HepG2 (cell line): ENCODE results near the gene HP1BP3. TPM values are rescaled to one million over a fixed set of nuclear protein-coding genes. Genes with fewer than 3 reads are reported as not detected.

Experiments used
- ARNT ChIP-seq: fragments of 450-650 bp; IDR thresholded peaks from 2 replicates; pipeline ENCODE4 v1.6.1; 2017
- ATAD3A ChIP-seq: sonication (generic); formaldehyde crosslinking; IDR thresholded peaks from 2 replicates; pipeline ENCODE4 v1.4.0; 2020; ENCODE audit warnings: missing genetic modification reagents
- CEBPB ChIP-seq: IDR thresholded peaks from 2 replicates; pipeline ENCODE4 v1.6.1; 2011; ENCODE audit warnings: low read depth, low read length, improper control_type of control experiment, borderline replicate concordance
- CHD2 ChIP-seq: IDR thresholded peaks from 2 replicates; pipeline ENCODE4 v1.6.1; 2011; ENCODE audit warnings: low read depth, low read length, improper control_type of control experiment
- EEA1 ChIP-seq: sonication (generic); formaldehyde crosslinking; IDR thresholded peaks from 2 replicates; pipeline ENCODE4 v1.5.1; 2020; ENCODE audit warnings: mild to moderate bottlenecking, missing genetic modification reagents, borderline replicate concordance
- HHEX ChIP-seq: IDR thresholded peaks from 2 replicates; pipeline ENCODE4 v1.6.1; 2016; ENCODE audit warnings: control low read depth
- HMG20B ChIP-seq: conservative IDR thresholded peaks from 2 replicates; pipeline ENCODE4 v1.6.1; 2016; ENCODE audit warnings: missing genetic modification reagents, missing compliant biosample characterization
- MEIS2 ChIP-seq: sonication (generic); formaldehyde crosslinking; IDR thresholded peaks from 2 replicates; pipeline ENCODE4 v1.9.0; 2021; ENCODE audit warnings: mild to moderate bottlenecking, missing genetic modification reagents
- NCOA5 ChIP-seq: sonication (generic); formaldehyde crosslinking; IDR thresholded peaks from 2 replicates; pipeline ENCODE4 v1.4.0; 2020; ENCODE audit warnings: missing genetic modification reagents
- NFYB ChIP-seq: sonication (generic); formaldehyde crosslinking; IDR thresholded peaks from 2 replicates; pipeline ENCODE4 v1.4.0; 2020; ENCODE audit warnings: missing genetic modification reagents
- PPARG ChIP-seq: conservative IDR thresholded peaks from 2 replicates; pipeline ENCODE4 v1.6.1; 2016; ENCODE audit warnings: missing biosample characterization, missing genetic modification reagents
- REL ChIP-seq: sonication (generic); formaldehyde crosslinking; conservative IDR thresholded peaks from 2 replicates; pipeline ENCODE4 v1.8.0; 2022; ENCODE audit warnings: mild to moderate bottlenecking, missing genetic modification reagents, moderate library complexity
- TAF1 ChIP-seq: sonication (generic); formaldehyde crosslinking; IDR thresholded peaks from 2 replicates; pipeline ENCODE4 v1.4.0; 2020; ENCODE audit warnings: missing genetic modification reagents
- ZNF180 ChIP-seq: sonication (generic); formaldehyde crosslinking; IDR thresholded peaks from 2 replicates; pipeline ENCODE4 v1.4.0; 2020; ENCODE audit warnings: low read depth, missing genetic modification reagents, borderline replicate concordance
- ZNF30 ChIP-seq: sonication (generic); formaldehyde crosslinking; IDR thresholded peaks from 2 replicates; pipeline ENCODE4 v1.5.0; 2020; ENCODE audit warnings: mild to moderate bottlenecking, missing genetic modification reagents
- ZNF33B ChIP-seq: sonication (generic); formaldehyde crosslinking; IDR thresholded peaks from 2 replicates; pipeline ENCODE4 v1.5.1; 2020; ENCODE audit warnings: mild to moderate bottlenecking, missing genetic modification reagents
- ZNF34 ChIP-seq: sonication (generic); formaldehyde crosslinking; IDR thresholded peaks from 2 replicates; pipeline ENCODE4 v1.4.0; 2020; ENCODE audit warnings: mild to moderate bottlenecking, missing genetic modification reagents, borderline replicate concordance
- ZNF501 ChIP-seq: sonication (generic); formaldehyde crosslinking; IDR thresholded peaks from 2 replicates; pipeline ENCODE4 v1.5.1; 2020; ENCODE audit warnings: mild to moderate bottlenecking, moderate library complexity, missing genetic modification reagents
- ZNF564 ChIP-seq: sonication (generic); formaldehyde crosslinking; IDR thresholded peaks from 2 replicates; pipeline ENCODE4 v1.8.1; 2023; ENCODE audit warnings: mild to moderate bottlenecking, missing genetic modification reagents
- ZNF644 ChIP-seq: IDR thresholded peaks from 2 replicates; pipeline ENCODE4 v1.6.1; 2016; ENCODE audit warnings: low read depth
- ZNF709 ChIP-seq: sonication (generic); formaldehyde crosslinking; IDR thresholded peaks from 2 replicates; pipeline ENCODE4 v1.5.0; 2020; ENCODE audit warnings: mild to moderate bottlenecking, missing genetic modification reagents
- ZNF850 ChIP-seq: sonication (generic); formaldehyde crosslinking; conservative IDR thresholded peaks from 2 replicates; pipeline ENCODE4 v1.9.0; 2021; ENCODE audit warnings: mild to moderate bottlenecking, missing genetic modification reagents
- polyA plus RNA-seq, 8 experiments: library from polyadenylated mRNA; depleted of rRNA in 3 of 8; stranded (reverse) in 7 of 8; unstranded in 1 of 8; fragments of >200 nt; fragmentation: Illumina TruSeq in 4 of 8; extraction: Trizol in 4 of 8; gene quantifications; 2 replicates each; pipeline versions ENCODE4 v1.2.1 to v1.2.3, GENCODE V29; 2011 to 2016; ENCODE audit warnings: low read depth in 4 of 8, missing spikeins in 1 of 8, mixed read lengths in 1 of 8; ENCODE audit not compliant: insufficient read depth in 1 of 8
- total RNA-seq, 5 experiments: library from RNA; depleted of rRNA; stranded (reverse); fragments of >200 nt; fragmentation: Illumina TruSeq; extraction: Trizol; gene quantifications; 2 replicates each; pipeline ENCODE4 v1.2.3, GENCODE V29; 2016; ENCODE audit warnings: low read depth in 1 of 5
- TF ChIP-seq, protein P1 (sequence below): sonication (generic); formaldehyde crosslinking; IDR thresholded peaks from 2 replicates; pipeline ENCODE4 v1.4.0; 2020; ENCODE audit warnings: mild to moderate bottlenecking, missing genetic modification reagents
- TF ChIP-seq, protein P2 (sequence below): sonication (generic); formaldehyde crosslinking; conservative IDR thresholded peaks from 2 replicates; pipeline ENCODE4 v1.4.0; 2020; ENCODE audit warnings: missing genetic modification reagents
- TF ChIP-seq, protein P3 (sequence below): IDR thresholded peaks from 2 replicates; pipeline ENCODE4 v1.6.1; 2016
- TF ChIP-seq, protein P4 (sequence below): sonication (generic); formaldehyde crosslinking; IDR thresholded peaks from 2 replicates; pipeline ENCODE4 v1.4.0; 2020; ENCODE audit warnings: mild to moderate bottlenecking, low read depth, missing genetic modification reagents

The HP1BP3 gene
- total and polyA plus RNA-seq, 2 of the 13 experiments (the other 11 are each of a cell fraction or from before 2014, with no cell fraction given) = 98.5 to 137 TPM

DNA sequence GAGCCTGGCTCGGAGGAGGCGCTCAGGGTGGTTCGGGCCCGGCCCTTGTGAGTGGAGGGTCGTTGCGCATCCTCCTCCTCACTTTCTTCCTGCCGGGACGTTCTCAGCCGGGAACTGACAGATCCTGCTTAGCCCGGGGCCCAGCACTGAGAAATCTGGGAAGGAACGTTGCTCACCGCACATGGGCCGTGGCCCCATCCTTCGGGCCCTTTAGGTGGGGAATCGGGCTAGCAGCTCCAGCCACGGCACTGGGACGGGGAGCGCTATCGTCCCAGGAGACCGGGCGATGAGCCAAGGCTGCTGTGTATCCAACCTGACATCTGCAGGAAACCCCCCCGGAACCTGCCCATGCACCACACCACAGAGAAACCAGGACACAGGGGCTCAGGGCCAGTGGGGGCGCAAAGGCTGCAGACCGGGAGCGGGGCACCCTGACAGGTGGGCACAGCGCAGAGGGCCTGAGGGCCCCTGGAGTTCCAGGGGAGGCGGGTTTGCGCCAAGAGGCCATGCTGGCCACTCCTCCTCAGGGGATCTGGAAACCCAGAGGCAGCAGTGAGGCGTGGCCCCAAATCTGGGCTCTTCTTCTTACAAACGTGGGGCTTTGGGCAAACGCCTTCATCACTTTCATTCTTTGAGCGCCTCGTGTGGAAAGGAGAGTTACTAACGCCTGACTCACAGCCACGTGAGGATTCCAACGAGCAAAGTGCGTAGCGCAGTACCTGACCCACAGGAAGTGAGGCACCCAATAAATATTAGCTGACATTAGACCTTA is 54.3 kb downstream of the HP1BP3 start, which contains the start of gene SH2D5 (continued):
- no peak for TF ChIP-seq ZNF850 (CRISPR knock-in tag)
- TF ChIP-seq ATAD3A (CRISPR knock-in tag) = no peak
- TF ChIP-seq TAF1 (CRISPR knock-in tag) = no peak
- peak; percentile 58; the same call in 1 of the 2 replicates for TF ChIP-seq PPARG (CRISPR knock-in tag)
- no peak for TF ChIP-seq ZNF33B (CRISPR knock-in tag)
- no peak for TF ChIP-seq ZNF564 (CRISPR knock-in tag)
- no peak for TF ChIP-seq ZNF644 (CRISPR knock-in tag)
- no peak for TF ChIP-seq ZNF34
- TF ChIP-seq, protein P1, sequence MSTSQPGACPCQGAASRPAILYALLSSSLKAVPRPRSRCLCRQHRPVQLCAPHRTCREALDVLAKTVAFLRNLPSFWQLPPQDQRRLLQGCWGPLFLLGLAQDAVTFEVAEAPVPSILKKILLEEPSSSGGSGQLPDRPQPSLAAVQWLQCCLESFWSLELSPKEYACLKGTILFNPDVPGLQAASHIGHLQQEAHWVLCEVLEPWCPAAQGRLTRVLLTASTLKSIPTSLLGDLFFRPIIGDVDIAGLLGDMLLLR = no peak
- TF ChIP-seq ZNF709 (CRISPR knock-in tag) = peak; percentile 55; the same call in 1 of the 2 replicates
- TF ChIP-seq EEA1 (CRISPR knock-in tag) = no peak
- TF ChIP-seq NFYB (CRISPR knock-in tag) = no peak
- TF ChIP-seq, protein P2, sequence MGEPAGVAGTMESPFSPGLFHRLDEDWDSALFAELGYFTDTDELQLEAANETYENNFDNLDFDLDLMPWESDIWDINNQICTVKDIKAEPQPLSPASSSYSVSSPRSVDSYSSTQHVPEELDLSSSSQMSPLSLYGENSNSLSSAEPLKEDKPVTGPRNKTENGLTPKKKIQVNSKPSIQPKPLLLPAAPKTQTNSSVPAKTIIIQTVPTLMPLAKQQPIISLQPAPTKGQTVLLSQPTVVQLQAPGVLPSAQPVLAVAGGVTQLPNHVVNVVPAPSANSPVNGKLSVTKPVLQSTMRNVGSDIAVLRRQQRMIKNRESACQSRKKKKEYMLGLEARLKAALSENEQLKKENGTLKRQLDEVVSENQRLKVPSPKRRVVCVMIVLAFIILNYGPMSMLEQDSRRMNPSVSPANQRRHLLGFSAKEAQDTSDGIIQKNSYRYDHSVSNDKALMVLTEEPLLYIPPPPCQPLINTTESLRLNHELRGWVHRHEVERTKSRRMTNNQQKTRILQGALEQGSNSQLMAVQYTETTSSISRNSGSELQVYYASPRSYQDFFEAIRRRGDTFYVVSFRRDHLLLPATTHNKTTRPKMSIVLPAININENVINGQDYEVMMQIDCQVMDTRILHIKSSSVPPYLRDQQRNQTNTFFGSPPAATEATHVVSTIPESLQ = no peak
- TF ChIP-seq ZNF180 (CRISPR knock-in tag) = no peak
- TF ChIP-seq, protein P3, sequence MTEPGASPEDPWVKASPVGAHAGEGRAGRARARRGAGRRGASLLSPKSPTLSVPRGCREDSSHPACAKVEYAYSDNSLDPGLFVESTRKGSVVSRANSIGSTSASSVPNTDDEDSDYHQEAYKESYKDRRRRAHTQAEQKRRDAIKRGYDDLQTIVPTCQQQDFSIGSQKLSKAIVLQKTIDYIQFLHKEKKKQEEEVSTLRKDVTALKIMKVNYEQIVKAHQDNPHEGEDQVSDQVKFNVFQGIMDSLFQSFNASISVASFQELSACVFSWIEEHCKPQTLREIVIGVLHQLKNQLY (CRISPR knock-in tag) = 0 out of 2 replicates have a peak, but pooled peaks have one; percentile 22
- peak; percentile 56; the same call in 1 of the 2 replicates for TF ChIP-seq ZNF501 (CRISPR knock-in tag)
- TF ChIP-seq REL = no peak; the same call in 1 of the 2 replicates
- TF ChIP-seq MEIS2 (CRISPR knock-in tag) = peak; percentile 67
- 0 out of 2 replicates have a peak, but pooled peaks have one; percentile 15 for TF ChIP-seq HMG20B
- TF ChIP-seq NCOA5 (CRISPR knock-in tag) = no peak
- TF ChIP-seq ZNF30 (CRISPR knock-in tag) = no peak
- no peak for TF ChIP-seq CHD2
- TF ChIP-seq ARNT = no peak
- TF ChIP-seq, protein P4, sequence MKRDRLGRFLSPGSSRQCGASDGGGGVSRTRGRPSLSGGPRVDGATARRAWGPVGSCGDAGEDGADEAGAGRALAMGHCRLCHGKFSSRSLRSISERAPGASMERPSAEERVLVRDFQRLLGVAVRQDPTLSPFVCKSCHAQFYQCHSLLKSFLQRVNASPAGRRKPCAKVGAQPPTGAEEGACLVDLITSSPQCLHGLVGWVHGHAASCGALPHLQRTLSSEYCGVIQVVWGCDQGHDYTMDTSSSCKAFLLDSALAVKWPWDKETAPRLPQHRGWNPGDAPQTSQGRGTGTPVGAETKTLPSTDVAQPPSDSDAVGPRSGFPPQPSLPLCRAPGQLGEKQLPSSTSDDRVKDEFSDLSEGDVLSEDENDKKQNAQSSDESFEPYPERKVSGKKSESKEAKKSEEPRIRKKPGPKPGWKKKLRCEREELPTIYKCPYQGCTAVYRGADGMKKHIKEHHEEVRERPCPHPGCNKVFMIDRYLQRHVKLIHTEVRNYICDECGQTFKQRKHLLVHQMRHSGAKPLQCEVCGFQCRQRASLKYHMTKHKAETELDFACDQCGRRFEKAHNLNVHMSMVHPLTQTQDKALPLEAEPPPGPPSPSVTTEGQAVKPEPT (CRISPR knock-in tag) = peak; percentile 59; the same call in 1 of the 2 replicates
- TF ChIP-seq HHEX (CRISPR knock-in tag) = no peak
- no peak for TF ChIP-seq CEBPB
